HG02870 (cell line): ENCODE data around the gene ASAP2.

Source experiments
- ATAC-seq: cut with Tn5 transposase; IDR thresholded peaks from one replicate; pipeline ENCODE4 v1.9.1; 2021; ENCODE audit warnings: mild to moderate bottlenecking, moderate library complexity; ENCODE audit not compliant: unreplicated experiment

The ASAP2 gene

GRCh38 chr2:9341337-9341887 is 134.8 kb downstream of the ASAP2 start:
- no peak for ATAC-seq

GRCh38 chr2:9342659-9343058 is 136.0 kb downstream of the ASAP2 start:
- no peak for ATAC-seq

GRCh38 chr2:9343524-9343923 is 136.9 kb downstream of the ASAP2 start:
- no peak for ATAC-seq

GRCh38 chr2:9344434-9344833 is 137.8 kb downstream of the ASAP2 start:
- ATAC-seq, result no peak

DNA sequence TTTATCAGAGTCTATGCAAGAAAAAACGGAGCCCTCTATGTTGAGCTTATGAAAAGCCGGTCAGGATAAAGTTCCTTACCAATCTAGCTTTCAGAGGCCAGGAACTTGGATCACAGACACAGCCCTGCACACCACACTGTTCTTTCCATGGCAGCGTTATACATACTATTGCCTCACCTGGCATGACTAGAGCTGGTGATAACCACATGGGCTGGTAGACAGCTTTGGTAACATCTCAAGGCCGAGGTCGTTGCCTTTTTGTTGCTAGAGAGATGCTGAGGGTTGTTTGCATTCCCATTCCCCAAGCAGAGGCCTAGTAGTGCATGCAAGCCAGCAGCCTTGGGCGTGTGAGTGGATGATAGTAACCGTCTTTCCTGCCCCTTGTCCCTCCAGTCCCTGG is 138.7 kb downstream of the ASAP2 start:
- ATAC-seq, result no peak

GRCh38 chr2:9345997-9346396 is 139.4 kb downstream of the ASAP2 start:
- ATAC-seq, result no peak

DNA sequence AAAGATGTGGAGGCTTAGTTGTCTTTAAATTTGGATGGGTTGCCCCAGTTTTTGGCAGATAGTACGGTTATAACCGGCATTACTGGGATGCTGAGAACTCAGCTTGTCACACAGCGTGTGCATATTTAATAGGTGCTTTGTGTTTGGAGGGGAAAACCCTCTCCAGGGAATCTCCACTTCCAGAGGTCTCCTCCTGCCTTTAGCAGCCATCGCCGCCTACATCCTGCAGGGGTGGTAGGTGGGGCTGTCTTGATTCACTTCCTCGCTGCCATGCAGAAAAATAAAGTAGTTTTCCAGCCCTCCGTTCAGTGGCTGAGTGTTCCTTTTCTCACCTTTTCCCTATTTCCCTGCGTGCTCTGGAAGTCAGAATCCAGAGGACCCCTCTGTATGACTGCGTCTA is 140.3 kb downstream of the ASAP2 start:
- ATAC-seq, result no peak

- ATAC-seq, result no peak
These were observed 140.8 kb downstream of the ASAP2 start for GRCh38 chr2:9347411-9347881.

DNA sequence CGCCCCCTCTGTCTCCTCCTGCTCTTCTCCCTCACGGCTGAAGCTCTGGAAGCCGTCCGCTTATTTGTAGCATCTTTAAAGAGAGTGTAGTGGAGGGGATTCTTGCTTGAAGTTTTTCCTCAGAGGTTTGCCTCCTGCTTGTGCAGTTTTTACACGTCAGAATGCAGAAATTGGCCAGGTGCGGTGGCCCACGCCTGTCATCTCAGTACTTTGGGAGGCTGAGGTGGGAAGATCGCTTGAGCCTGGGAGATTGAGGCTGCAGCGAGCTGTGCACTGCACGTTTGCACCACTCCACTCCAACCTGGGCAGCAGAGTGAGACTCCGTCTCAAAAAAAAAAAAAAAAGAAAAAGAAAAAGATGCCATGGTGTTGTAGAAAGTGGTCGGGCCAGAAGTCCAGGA is 147.7 kb downstream of the ASAP2 start:
- ATAC-seq, result no peak

GRCh38 chr2:9355270-9355669 is 148.7 kb downstream of the ASAP2 start:
- no peak for ATAC-seq

DNA sequence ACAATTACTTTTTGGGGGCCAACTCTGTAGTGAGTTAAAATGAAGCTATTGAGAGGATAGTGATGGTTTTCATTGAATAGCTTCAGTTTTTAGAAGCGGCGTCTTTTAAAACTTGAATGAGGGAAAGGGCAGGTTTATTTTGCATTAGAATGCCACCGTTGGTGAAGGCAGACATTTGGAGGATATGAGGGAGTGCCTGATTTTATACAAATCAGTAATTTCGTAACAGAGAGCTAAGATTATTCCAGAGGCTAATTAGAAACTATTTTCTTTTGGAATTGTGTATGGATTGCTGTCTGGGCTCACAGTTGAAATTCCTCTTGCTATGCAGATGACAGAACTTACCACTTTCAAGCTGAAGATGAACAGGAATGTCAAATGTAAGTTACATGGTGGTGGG is 149.1 kb downstream of the ASAP2 start:
- ATAC-seq, result no peak

DNA sequence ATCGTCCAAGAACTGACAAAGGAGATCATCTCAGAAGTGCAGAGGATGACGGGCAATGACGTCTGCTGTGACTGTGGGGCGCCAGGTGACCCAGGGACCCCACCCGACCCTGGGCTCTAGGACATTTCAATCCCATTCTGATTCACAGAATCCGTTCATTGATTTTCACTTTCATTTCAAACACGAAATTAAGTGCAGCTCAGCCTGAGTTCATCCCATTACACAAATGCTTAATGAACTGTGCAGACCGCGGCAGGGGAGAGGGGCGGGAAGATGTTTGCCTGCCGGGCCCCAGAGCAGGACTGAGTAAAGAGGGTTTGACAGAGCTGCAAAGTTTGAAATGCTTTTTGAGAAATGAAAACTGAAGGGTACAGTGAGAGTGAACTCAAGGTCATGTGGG is 149.6 kb downstream of the ASAP2 start:
- no peak for ATAC-seq

- no peak for ATAC-seq
These were observed 152.2 kb downstream of the ASAP2 start for GRCh38 chr2:9358846-9359245.

GRCh38 chr2:9359463-9359862 is 152.9 kb downstream of the ASAP2 start:
- no peak for ATAC-seq

- ATAC-seq, result no peak
These were observed 153.5 kb downstream of the ASAP2 start for GRCh38 chr2:9360110-9360509.

GRCh38 chr2:9360701-9361100 is 154.1 kb downstream of the ASAP2 start:
- no peak for ATAC-seq

GRCh38 chr2:9364373-9364772 is 157.8 kb downstream of the ASAP2 start:
- no peak for ATAC-seq

GRCh38 chr2:9364791-9365497 is 158.3 kb downstream of the ASAP2 start:
- ATAC-seq, result no peak

GRCh38 chr2:9365498-9366019 is 158.9 kb downstream of the ASAP2 start:
- no peak for ATAC-seq

DNA sequence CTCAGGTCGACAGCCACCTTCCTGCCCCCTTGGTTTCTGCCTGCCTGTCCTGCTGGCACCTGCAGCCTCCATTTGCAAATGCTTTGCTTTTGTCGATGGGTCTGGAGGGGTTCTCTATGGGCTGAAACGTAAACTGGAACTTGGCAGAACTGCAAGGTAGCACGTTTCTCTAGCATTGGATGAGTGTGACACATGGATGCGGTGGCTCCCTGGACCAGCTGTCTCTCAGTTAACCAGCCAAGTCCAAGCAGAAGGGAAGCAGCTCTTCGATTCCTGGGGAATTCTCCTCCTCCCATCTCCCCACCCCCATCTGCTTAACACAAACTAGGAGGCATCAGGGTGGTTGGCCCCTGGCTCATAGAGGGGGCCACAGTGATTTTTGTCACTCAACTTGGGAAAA is 159.4 kb downstream of the ASAP2 start:
- no peak for ATAC-seq

DNA sequence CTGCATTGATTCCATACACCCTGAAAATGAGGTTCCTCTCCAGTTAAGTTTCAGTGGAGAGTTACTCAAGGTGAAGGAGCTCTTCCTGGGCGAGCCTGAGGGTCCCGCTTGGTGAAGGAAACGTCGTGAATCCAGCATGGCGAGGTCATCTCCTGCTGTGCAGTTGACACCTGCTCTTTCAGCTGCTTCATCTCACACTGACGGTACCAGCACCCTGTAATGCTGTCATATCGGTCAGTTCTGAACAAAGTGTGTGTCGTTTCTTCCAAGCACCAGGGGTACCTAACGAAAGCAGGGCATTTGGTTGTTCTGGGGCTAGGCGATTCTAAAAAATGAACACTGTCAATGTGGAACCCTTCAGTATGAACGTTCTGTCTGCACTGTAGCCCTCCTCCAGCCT is 164.1 kb downstream of the ASAP2 start:
- ATAC-seq, result no peak

DNA sequence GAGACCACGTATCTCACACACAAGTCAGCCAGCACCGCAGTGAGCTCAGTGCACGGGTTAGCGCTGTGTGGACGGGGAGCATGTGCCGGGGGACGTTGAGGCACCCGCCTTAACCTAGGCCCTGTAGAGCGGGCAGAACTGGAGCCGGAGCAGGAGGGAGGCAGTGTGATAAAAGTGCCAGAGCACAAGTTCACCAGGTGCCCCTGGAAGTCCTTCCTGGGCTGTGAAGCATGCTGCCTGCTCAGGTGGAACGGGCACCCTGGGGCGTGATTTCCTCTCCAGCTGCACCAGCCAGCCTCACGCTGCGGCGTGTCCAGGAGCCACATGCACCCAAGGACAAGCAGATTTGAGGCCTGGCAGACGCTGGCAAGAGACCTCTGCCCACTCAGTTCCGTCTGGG is 166.4 kb downstream of the ASAP2 start:
- ATAC-seq, result no peak

DNA sequence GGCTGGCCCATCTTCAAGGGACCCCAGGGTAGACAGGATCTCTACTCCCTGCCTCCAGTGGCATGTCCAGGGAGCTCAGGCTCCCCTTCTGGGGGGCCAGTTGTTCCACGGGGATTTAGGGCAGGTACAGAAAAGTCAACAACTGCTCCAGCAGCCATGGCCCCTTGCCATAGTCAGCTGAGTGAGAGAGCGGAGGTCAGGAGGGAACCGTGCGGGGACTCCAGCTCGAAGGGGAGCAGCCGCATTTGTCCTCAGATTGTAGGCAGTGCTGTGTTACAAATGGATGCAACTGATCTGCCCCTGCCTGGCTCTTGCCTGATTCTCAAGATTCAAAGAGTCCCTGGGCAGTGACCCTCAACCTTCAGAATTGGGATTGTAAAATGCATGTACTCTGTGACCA is 166.9 kb downstream of the ASAP2 start:
- no peak for ATAC-seq
